Measurements from ENCODE around the gene NCMAP. TPM values are rescaled to one million over a fixed set of nuclear protein-coding genes. Genes with fewer than 3 reads are reported as not detected.
A peak's percentile ranks its signal among the peaks of the same experiment; 100 is the strongest.

Gene NCMAP
- total RNA-seq, 2 donors from 2014 or later: 9.9 to 12.7 TPM

- Histone ChIP-seq H3K4me1 (peaks cover 17% of the 10 kb centered on the region), H3K36me3 (replicated peaks in 1 of 2; ENCODE audit: insufficient read depth in 1 of 2, low read depth in 2 of 2) (no peaks in the 10 kb centered on the region), H3K27ac (peak overlapping the region in 3 of 4 donors; percentile 11 to 68 (median 59)), H3K9me3 (no peaks in the 10 kb centered on the region), H3K4me3 (no peak overlapping the region), H3K27me3 (no peaks in the 10 kb centered on the region)
- TF ChIP-seq POLR2A (IDR thresholded peaks at IDR 0.05): no peak
- TF ChIP-seq CTCF (IDR thresholded peaks at IDR 0.05): no peak
- WGBS, 2 donors: 39 to 41% methylated on average over 3 of the region's 3 CpGs
- intact Hi-C loops (cut with DNase I): no loop called here
- ATAC-seq: peak; percentile 74
- peak in 1 of 4 donors; percentile 4 for DNase-seq
Measured at GRCh38 chr1:24609949-24610517, 54.1 kb downstream of the NCMAP start.

GRCh38 chr1:24619376-24619775, 63.5 kb downstream of the NCMAP start:
- intact Hi-C loops (cut with DNase I): no loop called here
- H3K36me3 ChIP-seq (replicated peaks in 1 of 2; ENCODE audit: insufficient read depth in 1 of 2, low read depth in 2 of 2): no peaks in the 10 kb centered on the region
- H3K27me3 ChIP-seq: no peaks in the 10 kb centered on the region
- peak overlapping the region in 3 of 4 donors; percentile 3 to 37 (median 15) for H3K27ac ChIP-seq
- TF ChIP-seq CTCF (IDR thresholded peaks at IDR 0.05) (no peak), POLR2A (IDR thresholded peaks at IDR 0.05) (peak in 1 of 3 donors; percentile 13)
- ATAC-seq (peak; percentile 77), DNase-seq (peak in 2 of 4 donors; percentile 15 to 30)
- peaks cover 4% of the 10 kb centered on the region for H3K4me1 ChIP-seq
- 38 to 67% methylated on average over 5 of the region's 5 CpGs for WGBS, 2 donors
- H3K9me3 ChIP-seq: no peaks in the 10 kb centered on the region
- no peak overlapping the region for H3K4me3 ChIP-seq

- H3K27ac ChIP-seq: no peak overlapping the region
- intact Hi-C loops (cut with DNase I): no loop called here
- no peak for ATAC-seq
- peaks cover 4% of the 10 kb centered on the region for H3K4me1 ChIP-seq
- no peak for DNase-seq
- H3K27me3 ChIP-seq: no peaks in the 10 kb centered on the region
- H3K9me3 ChIP-seq: no peaks in the 10 kb centered on the region
- H3K4me3 ChIP-seq: no peak overlapping the region
- TF ChIP-seq CTCF (IDR thresholded peaks at IDR 0.05): no peak
- no peak for TF ChIP-seq POLR2A (IDR thresholded peaks at IDR 0.05)
- no peaks in the 10 kb centered on the region for H3K36me3 ChIP-seq (replicated peaks in 1 of 2; ENCODE audit: insufficient read depth in 1 of 2, low read depth in 2 of 2)
- 77 to 79% methylated on average over 5 of the region's 5 CpGs for WGBS, 2 donors
Measured at GRCh38 chr1:24620678-24621077, 64.8 kb downstream of the NCMAP start.

GRCh38 chr1:24621121-24621520, 65.2 kb downstream of the NCMAP start:
- H3K27me3 ChIP-seq: no peaks in the 10 kb centered on the region
- WGBS, 2 donors: 76 to 88% methylated on average over 5 of the region's 5 CpGs
- DNase-seq (no peak), ATAC-seq (no peak)
- no peaks in the 10 kb centered on the region for H3K9me3 ChIP-seq
- no peak for TF ChIP-seq CTCF (IDR thresholded peaks at IDR 0.05)
- H3K4me3 ChIP-seq: no peak overlapping the region
- H3K4me1 ChIP-seq: peaks cover 4% of the 10 kb centered on the region
- intact Hi-C loops (cut with DNase I): no loop called here
- no peak overlapping the region for H3K27ac ChIP-seq
- no peaks in the 10 kb centered on the region for H3K36me3 ChIP-seq (replicated peaks in 1 of 2; ENCODE audit: insufficient read depth in 1 of 2, low read depth in 2 of 2)

- Histone ChIP-seq H3K27me3 (no peaks in the 10 kb centered on the region), H3K4me3 (no peak overlapping the region), H3K9me3 (no peaks in the 10 kb centered on the region), H3K36me3 (replicated peaks in 1 of 2; ENCODE audit: insufficient read depth in 1 of 2, low read depth in 2 of 2) (no peaks in the 10 kb centered on the region), H3K4me1 (peaks cover 4% of the 10 kb centered on the region), H3K27ac (no peak overlapping the region)
- ATAC-seq (no peak), DNase-seq (no peak)
- TF ChIP-seq CTCF (IDR thresholded peaks at IDR 0.05): no peak
- no peak for TF ChIP-seq POLR2A (IDR thresholded peaks at IDR 0.05)
- 63 to 67% methylated on average over 4 of the region's 4 CpGs for WGBS, 2 donors
- intact Hi-C loops (cut with DNase I): no loop called here
Measured at GRCh38 chr1:24622218-24622617, 66.3 kb downstream of the NCMAP start.
